Measurements from ENCODE around the gene RHOV.

- TF ChIP-seq, protein P1, sequence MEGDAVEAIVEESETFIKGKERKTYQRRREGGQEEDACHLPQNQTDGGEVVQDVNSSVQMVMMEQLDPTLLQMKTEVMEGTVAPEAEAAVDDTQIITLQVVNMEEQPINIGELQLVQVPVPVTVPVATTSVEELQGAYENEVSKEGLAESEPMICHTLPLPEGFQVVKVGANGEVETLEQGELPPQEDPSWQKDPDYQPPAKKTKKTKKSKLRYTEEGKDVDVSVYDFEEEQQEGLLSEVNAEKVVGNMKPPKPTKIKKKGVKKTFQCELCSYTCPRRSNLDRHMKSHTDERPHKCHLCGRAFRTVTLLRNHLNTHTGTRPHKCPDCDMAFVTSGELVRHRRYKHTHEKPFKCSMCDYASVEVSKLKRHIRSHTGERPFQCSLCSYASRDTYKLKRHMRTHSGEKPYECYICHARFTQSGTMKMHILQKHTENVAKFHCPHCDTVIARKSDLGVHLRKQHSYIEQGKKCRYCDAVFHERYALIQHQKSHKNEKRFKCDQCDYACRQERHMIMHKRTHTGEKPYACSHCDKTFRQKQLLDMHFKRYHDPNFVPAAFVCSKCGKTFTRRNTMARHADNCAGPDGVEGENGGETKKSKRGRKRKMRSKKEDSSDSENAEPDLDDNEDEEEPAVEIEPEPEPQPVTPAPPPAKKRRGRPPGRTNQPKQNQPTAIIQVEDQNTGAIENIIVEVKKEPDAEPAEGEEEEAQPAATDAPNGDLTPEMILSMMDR (IDR thresholded peaks at IDR 0.05) = no peak
- TF ChIP-seq POLR2AphosphoS5 (IDR thresholded peaks at IDR 0.05; ENCODE audit: low read depth, low read length) (no peak), SIN3A (IDR thresholded peaks at IDR 0.05; ENCODE audit: borderline replicate concordance, insufficient read depth, low read depth, low read length) (no peak), REST (IDR thresholded peaks at IDR 0.05; ENCODE audit: insufficient read depth in 1 of 2, low read depth in 2 of 2, low read length in 1 of 2) (no peak), TCF7L2 (IDR thresholded peaks at IDR 0.05; ENCODE audit: low read depth, low read length) (no peak)
Observed at GRCh38 chr15:40922608-40923005, 48.6 kb upstream of the RHOV start.
